ENCODE measurements around the gene PRDX5.

PRDX5 gene

GRCh38 chr11:64281957-64282770 lies 35.8 kb upstream of the PRDX5 start:
- TF ChIP-seq YY1 (IDR thresholded peaks at IDR 0.05; ENCODE audit: low read depth) (no peak), TAF1 (IDR thresholded peaks at IDR 0.05; ENCODE audit: low read depth) (no peak), FOXM1 (IDR thresholded peaks at IDR 0.05; ENCODE audit: borderline replicate concordance, low read depth) (no peak), CREB1 (IDR thresholded peaks at IDR 0.05; ENCODE audit: low read depth) (no peak), REST (IDR thresholded peaks at IDR 0.05; ENCODE audit: low read depth) (no peak), RAD21 (IDR thresholded peaks at IDR 0.05; ENCODE audit: low read depth) (no peak), TCF12 (IDR thresholded peaks at IDR 0.05; ENCODE audit: low read depth) (no peak), CEBPB (IDR thresholded peaks at IDR 0.05) (no peak), USF1 (IDR thresholded peaks at IDR 0.05) (no peak), TEAD4 (IDR thresholded peaks at IDR 0.05) (no peak), NFIC (IDR thresholded peaks at IDR 0.05) (no peak), EGR1 (IDR thresholded peaks at IDR 0.05) (no peak), EP300 (IDR thresholded peaks at IDR 0.05; ENCODE audit: borderline replicate concordance) (no peak), ZBTB7A (IDR thresholded peaks at IDR 0.05; ENCODE audit: low read depth) (no peak)
- TF ChIP-seq, protein P1, sequence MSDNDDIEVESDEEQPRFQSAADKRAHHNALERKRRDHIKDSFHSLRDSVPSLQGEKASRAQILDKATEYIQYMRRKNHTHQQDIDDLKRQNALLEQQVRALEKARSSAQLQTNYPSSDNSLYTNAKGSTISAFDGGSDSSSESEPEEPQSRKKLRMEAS (IDR thresholded peaks at IDR 0.05): no peak

DNA sequence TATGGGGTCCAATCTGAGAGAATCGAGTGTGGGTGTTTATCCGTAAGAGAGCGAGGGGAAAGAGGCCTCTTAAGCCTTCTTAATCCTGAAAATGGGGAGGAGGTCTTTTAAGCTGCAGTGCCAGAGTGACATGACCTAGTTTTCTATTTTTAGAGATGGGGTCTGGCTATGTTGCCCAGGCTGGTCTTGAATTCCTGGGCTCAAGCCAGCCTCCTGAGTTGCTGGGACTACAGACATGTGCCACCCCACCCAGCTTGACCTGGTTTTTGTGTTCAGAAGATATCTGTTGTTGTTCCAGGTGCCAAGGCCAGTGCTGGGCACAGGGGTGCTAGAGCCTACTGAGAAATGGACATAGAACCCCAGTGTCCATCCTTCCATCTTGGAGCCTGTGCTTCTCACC lies 34.8 kb upstream of the PRDX5 start:
- TF ChIP-seq REST (IDR thresholded peaks at IDR 0.05; ENCODE audit: low read depth) (no peak), CREB1 (IDR thresholded peaks at IDR 0.05; ENCODE audit: low read depth) (no peak), RAD21 (IDR thresholded peaks at IDR 0.05; ENCODE audit: low read depth) (no peak), ZBTB7A (IDR thresholded peaks at IDR 0.05; ENCODE audit: low read depth) (no peak), TEAD4 (IDR thresholded peaks at IDR 0.05) (no peak), CEBPB (IDR thresholded peaks at IDR 0.05) (no peak), TCF12 (IDR thresholded peaks at IDR 0.05; ENCODE audit: low read depth) (no peak), FOXM1 (IDR thresholded peaks at IDR 0.05; ENCODE audit: borderline replicate concordance, low read depth) (no peak), USF1 (IDR thresholded peaks at IDR 0.05) (no peak), EP300 (IDR thresholded peaks at IDR 0.05; ENCODE audit: borderline replicate concordance) (no peak), NFIC (IDR thresholded peaks at IDR 0.05) (no peak), TAF1 (IDR thresholded peaks at IDR 0.05; ENCODE audit: low read depth) (no peak)
- TF ChIP-seq, protein P1 (IDR thresholded peaks at IDR 0.05): no peak

DNA sequence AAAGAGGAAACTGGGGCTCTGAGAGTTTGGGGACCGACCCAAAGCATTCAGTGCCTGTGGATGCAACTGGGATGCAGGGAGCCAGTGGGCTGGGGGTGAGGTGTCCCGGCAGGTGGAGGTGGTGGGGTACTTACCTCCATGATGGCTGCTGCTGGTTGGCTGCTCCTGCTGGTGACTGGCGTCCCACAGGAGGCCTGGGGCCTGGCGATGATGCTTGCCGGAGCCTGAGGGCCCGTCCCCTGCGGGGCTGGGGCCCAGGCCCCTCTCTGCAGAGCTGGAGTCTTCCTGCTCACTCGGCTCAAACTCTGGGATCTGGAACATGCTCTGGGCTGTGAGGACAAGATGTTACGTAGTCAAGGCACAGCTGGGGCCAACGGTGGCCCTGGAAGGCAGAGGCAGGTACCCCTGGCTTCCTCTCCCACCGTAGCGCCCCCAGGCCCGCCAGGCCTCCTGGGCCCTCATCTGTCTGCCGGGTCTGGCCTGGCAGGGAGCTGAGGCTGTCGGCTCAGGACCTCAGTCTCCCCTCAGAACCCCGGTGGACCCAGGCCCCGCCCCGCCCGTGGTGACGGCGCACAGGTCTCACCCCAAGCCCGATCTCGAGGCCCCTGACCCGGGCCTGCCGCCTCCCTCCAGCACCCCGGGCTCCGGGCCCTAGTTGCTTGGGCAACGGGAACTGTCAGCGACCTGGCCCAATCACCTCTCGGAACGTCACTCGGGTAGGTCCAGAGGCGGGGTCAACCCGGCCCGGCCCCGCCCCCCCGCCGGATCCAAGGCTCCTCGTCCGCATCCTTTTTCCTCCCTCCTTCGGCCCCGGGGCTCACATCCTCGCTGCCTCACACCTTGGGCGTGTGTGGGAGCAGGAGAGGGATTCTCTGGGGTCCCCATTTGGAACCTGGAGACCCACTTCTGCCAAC lies 33.6 kb upstream of the PRDX5 start, which contains the start of gene BAD:
BAD (minus strand) TSS at position 618 of the 914 bp plus-strand sequence; CDS start at position 321, 297 bp downstream.
- TF ChIP-seq ZBTB7A (IDR thresholded peaks at IDR 0.05; ENCODE audit: low read depth) (peak; percentile 11), TAF1 (IDR thresholded peaks at IDR 0.05; ENCODE audit: low read depth) (peak; percentile 52; the same call in 1 of the 2 replicates), CREB1 (IDR thresholded peaks at IDR 0.05; ENCODE audit: low read depth) (peak; percentile 82), EGR1 (IDR thresholded peaks at IDR 0.05) (no peak), NFIC (IDR thresholded peaks at IDR 0.05) (no peak)
- TF ChIP-seq, protein P1 (IDR thresholded peaks at IDR 0.05): peak; percentile 26; the same call in 1 of the 2 replicates

DNA sequence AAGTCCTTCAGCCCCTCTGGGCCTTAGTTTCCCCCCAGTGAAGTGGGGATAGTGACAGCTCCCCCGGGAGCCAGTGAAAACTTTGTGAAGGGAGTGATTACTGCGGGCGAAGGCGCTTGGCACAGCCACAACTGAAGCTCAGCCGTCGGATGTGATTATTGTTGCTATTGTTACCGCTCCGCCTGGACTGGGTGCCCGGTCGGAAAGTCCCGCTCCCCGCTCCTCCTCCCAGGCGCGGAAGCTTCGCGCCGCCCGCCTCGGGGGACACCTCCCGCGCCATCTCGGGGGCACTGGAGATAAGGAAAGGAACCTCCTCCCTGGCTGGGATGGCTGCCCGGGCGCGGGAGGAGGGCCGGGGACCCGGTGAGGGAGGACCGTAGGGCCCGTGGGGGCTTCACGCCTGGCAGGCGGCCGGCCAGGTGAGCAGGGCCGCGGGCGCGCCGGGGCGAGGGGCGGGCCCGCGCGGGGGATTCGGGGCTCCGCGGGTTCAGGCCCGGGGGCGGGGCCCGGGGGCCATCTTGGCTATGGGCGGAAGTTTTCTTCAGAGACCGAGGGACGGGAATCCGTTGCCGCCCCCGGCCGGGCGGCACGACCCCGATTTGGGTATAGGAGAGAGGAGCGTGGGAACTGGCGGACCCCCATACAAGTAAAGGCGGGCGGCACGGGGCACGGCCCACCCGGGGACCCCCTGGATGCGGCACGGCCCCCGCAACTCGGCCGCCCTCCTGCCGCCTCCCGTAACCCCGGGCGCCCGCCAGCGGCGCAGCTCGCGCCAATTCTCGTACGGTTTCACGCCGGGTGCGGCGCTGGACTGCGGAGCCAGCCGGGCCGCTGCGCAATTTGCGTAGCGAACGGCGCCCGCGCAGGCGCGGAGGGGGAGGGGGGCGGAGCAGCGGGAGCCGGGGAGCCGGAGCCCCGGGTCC lies 32.7 kb upstream of the PRDX5 start, which contains the start of gene GPR137:
GPR137 (plus strand) TSS at position 887 of the 923 bp plus-strand sequence. CDS start 677 bp downstream, outside the sequence.
- TF ChIP-seq YY1 (IDR thresholded peaks at IDR 0.05; ENCODE audit: low read depth) (peak; percentile 93), NFIC (IDR thresholded peaks at IDR 0.05) (no peak), EGR1 (IDR thresholded peaks at IDR 0.05) (peak; percentile 61; the same call in 1 of the 2 replicates)
- TF ChIP-seq, protein P1 (IDR thresholded peaks at IDR 0.05): peak; percentile 16; the same call in 1 of the 2 replicates
